GM18505 (cell line): Measurements from ENCODE around the gene SLC10A2.
"Not testable (repeated sequence)": the region's sequence is repeated elsewhere in the genome, so short reads cannot be mapped to it uniquely, and the experiment has no call there.

Experiments used
- ATAC-seq: cut with Tn5 transposase; IDR thresholded peaks from one replicate; pipeline ENCODE4 v1.9.1; 2021; ENCODE audit not compliant: unreplicated experiment
- POLR2A ChIP-seq: IDR thresholded peaks from 4 replicates; pipeline ENCODE4 v1.6.1; 2011; ENCODE audit warnings: borderline replicate concordance; ENCODE audit not compliant: insufficient read depth, insufficient read length; ENCODE audit errors: extremely low read depth

SLC10A2 gene

GRCh38 chr13:103066079-103066780 is at the start of gene SLC10A2:
TSS of gene SLC10A2 (minus strand) at chr13:103066417. CDS start at chr13:103066249, 168 bp downstream.
- no peak for ATAC-seq
- TF ChIP-seq POLR2A = no peak

- ATAC-seq = no peak
- TF ChIP-seq POLR2A = no peak
Observed at GRCh38 chr13:103107580-103107979, 41.4 kb upstream of the SLC10A2 start.

- TF ChIP-seq POLR2A = no peak
- ATAC-seq = no peak
Observed at GRCh38 chr13:103104340-103104739, 38.1 kb upstream of the SLC10A2 start.

- ATAC-seq = not testable (repeated sequence)
Observed at GRCh38 chr13:103103456-103103855, 37.2 kb upstream of the SLC10A2 start.

- ATAC-seq = no peak
- TF ChIP-seq POLR2A = no peak
Observed at GRCh38 chr13:103102482-103102881, 36.3 kb upstream of the SLC10A2 start.

DNA sequence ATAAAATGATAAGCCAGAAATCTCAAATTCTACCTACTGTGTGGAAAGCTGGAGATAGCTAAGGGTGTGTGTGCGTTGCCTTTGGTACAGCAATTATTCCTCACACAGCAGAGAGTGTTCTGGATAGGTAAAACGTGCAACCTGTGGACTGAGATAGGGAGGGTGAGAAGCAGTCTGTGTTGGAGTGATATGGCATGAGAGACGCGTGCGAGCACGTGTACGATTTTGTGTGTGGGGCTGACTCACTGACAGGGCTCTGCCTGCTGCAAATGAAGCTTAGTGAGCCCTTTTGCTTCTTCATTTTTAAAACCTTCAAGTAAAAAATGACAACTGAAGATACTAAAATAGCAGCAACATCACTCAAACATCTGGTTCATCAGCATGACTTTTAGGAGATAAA is 35.7 kb upstream of the SLC10A2 start:
- ATAC-seq = no peak
- TF ChIP-seq POLR2A = no peak

GRCh38 chr13:103101500-103101899 is 35.3 kb upstream of the SLC10A2 start:
- no peak for ATAC-seq
- TF ChIP-seq POLR2A = no peak

DNA sequence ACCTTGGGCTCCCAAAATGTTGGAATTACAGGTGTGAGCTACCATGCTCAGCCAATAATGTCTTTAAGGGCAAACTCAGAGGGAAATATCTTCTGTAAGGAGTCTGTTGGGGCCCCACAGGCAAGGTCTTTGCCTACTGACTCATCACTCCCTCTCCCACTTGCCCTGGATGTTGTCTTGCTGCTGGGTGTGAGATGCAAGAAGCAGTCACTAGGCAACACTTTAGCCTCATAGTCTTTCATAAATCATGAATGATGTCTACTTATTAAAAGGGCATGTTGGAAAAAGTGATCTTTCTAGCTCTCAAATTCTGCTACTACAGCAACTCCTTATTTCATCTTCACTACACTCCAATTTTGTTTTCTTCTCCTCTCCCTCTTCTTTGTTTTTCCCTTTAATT is 34.6 kb upstream of the SLC10A2 start:
- no peak for ATAC-seq
- no peak for TF ChIP-seq POLR2A

DNA sequence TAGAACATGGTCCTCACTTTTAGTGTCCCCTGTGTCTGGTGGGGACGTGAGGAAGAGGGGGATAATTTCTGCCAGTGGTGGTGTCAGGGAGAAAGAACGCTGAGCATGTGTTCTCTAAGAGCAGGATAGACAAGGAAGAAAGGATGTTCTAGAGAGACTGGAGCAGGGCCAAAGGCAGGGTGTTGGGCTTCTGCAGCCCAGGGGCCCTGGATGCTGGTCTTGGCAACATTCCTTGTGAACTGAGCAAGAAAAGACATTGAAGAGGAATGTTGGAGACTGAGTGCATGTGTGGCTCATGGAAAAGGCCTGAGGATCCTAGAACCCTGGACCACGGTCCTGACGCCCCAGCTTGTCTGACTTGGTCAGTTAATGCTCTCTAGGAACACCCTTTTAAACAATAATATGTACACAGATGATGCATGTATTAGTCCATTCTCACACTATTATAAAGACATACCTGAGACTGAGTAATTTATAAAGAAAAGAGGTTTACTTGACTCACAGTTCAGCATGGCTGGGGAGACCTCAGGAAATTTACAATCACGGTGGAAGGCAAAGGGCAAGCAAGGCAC is 33.6 kb upstream of the SLC10A2 start:
- TF ChIP-seq POLR2A = no peak

GRCh38 chr13:103098535-103098934 is 32.3 kb upstream of the SLC10A2 start:
- TF ChIP-seq POLR2A = no peak
- no peak for ATAC-seq

More for the DNA sequence above, 33.6 kb upstream of the SLC10A2 start:
- no peak for ATAC-seq

GRCh38 chr13:103097366-103097928 is 31.2 kb upstream of the SLC10A2 start:
- no peak for TF ChIP-seq POLR2A
- ATAC-seq = no peak

DNA sequence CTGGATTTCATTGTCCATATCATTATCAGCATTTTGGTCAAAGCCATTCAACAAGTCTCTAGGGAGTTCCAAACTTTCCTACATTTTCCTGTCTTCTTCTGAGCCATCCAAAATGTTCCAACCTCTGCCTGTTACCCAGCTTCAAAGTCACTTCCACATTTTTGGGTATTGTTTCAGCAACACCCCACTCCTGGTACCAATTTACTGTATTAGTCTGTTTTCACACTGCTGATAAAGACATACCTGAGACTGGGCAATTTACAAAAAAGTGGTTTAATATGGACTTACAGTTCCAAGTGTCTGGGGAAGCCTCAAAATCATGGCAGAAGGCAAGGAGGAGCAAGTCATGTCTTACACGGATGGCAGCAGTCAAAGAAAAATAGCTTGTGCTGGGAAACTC is 27.4 kb upstream of the SLC10A2 start:
- ATAC-seq = not testable (repeated sequence)

DNA sequence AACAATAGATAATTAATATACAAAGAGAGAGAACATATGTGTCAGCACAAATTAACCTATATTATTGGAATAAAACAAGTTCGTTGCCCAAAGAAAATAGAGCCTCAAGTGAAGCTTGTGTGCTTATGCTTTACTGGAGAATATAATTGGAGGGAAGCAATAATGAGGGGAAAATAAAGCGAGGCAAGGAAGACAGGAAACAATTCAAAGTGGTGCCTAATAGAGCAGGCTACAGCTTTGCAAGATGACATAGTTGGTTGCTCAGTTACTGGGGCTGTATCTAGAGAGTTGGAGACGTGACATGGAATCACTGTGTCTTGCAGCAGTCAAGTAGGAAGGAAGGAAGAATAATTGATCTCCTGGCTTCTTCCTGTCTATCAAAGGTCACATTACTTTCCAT is 21.1 kb upstream of the SLC10A2 start:
- ATAC-seq = no peak

GRCh38 chr13:103081435-103081834 is 15.2 kb upstream of the SLC10A2 start:
- no peak for ATAC-seq
- no peak for TF ChIP-seq POLR2A

More for the DNA sequence above, 21.1 kb upstream of the SLC10A2 start:
- TF ChIP-seq POLR2A = no peak

GRCh38 chr13:103078158-103078557 is 11.9 kb upstream of the SLC10A2 start:
- no peak for TF ChIP-seq POLR2A

GRCh38 chr13:103068836-103069235 is 2.6 kb upstream of the SLC10A2 start:
- no peak for ATAC-seq
- no peak for TF ChIP-seq POLR2A

More at GRCh38 chr13:103078158-103078557, 11.9 kb upstream of the SLC10A2 start:
- peak; percentile 91 for ATAC-seq
